SK-N-SH treated with all-trans-retinoic acid at 6 μM for 48 hours (cell line): ENCODE data around the gene BMP3.

Source experiments
- ATAC-seq: fragments of 200-7000 bp; cut with Tn5 transposase; 3 replicates; pipeline ENCODE4 v1.9.1; 2020; ENCODE audit warnings: mild to moderate bottlenecking, moderate library complexity
- CREB5 ChIP-seq: fragments of 250-450 bp; sonication (Bioruptor Pico); IDR thresholded peaks from 2 replicates; pipeline ENCODE4 v1.5.1; 2020; ENCODE audit warnings: low read depth, mild to moderate bottlenecking, moderate library complexity
- CSDC2 ChIP-seq: fragments of 250-450 bp; sonication (Bioruptor Pico); IDR thresholded peaks from 2 replicates; pipeline ENCODE4 v1.5.0; 2020; ENCODE audit warnings: mild to moderate bottlenecking, moderate library complexity
- CSRNP3 ChIP-seq: fragments of 250-450 bp; sonication (Bioruptor Pico); IDR thresholded peaks from 2 replicates; pipeline ENCODE4 v1.5.1; 2021; ENCODE audit warnings: mild to moderate bottlenecking, moderate library complexity
- ISL1 ChIP-seq: fragments of 250-450 bp; sonication (Bioruptor Pico); IDR thresholded peaks from 2 replicates; pipeline ENCODE4 v2.1.2; 2022; ENCODE audit warnings: mild to moderate bottlenecking, moderate library complexity
- OSR1 ChIP-seq: fragments of 250-450 bp; sonication (Bioruptor Pico); IDR thresholded peaks from 2 replicates; pipeline ENCODE4 v1.8.0; 2022; ENCODE audit warnings: moderate library complexity, mild to moderate bottlenecking, inconsistent platforms
- PATZ1 ChIP-seq: fragments of 250-450 bp; sonication (Bioruptor Pico); IDR thresholded peaks from 2 replicates; pipeline ENCODE4 v1.8.0; 2020; ENCODE audit warnings: mild to moderate bottlenecking, moderate library complexity, borderline replicate concordance
- POU6F1 ChIP-seq: fragments of 250-450 bp; sonication (Bioruptor Pico); IDR thresholded peaks from 2 replicates; pipeline ENCODE4 v1.8.0; 2021; ENCODE audit warnings: low read depth, mild to moderate bottlenecking, moderate library complexity, borderline replicate concordance
- PPARA ChIP-seq: fragments of 250-450 bp; sonication (Bioruptor Pico); IDR thresholded peaks from 2 replicates; pipeline ENCODE4 v1.5.0; 2020; ENCODE audit warnings: mild to moderate bottlenecking, borderline replicate concordance
- RARB ChIP-seq: fragments of 250-450 bp; sonication (Bioruptor Pico); IDR thresholded peaks from 2 replicates; pipeline ENCODE4 v1.8.0; 2021; ENCODE audit warnings: mild to moderate bottlenecking, moderate library complexity
- SNAI2 ChIP-seq: fragments of 250-450 bp; sonication (Bioruptor Pico); IDR thresholded peaks from 2 replicates; pipeline ENCODE4 v1.5.0; 2020; ENCODE audit warnings: mild to moderate bottlenecking, moderate library complexity
- TCF4 ChIP-seq: fragments of 250-450 bp; sonication (Bioruptor Pico); IDR thresholded peaks from 2 replicates; pipeline ENCODE4 v1.8.0; 2021; ENCODE audit warnings: mild to moderate bottlenecking, moderate library complexity, borderline replicate concordance
- TOX ChIP-seq: fragments of 250-450 bp; sonication (Bioruptor Pico); IDR thresholded peaks from 2 replicates; pipeline ENCODE4 v1.8.0; 2021; ENCODE audit warnings: mild to moderate bottlenecking, moderate library complexity, borderline replicate concordance
- TSHZ2 ChIP-seq: fragments of 250-450 bp; sonication (Bioruptor Pico); IDR thresholded peaks from 2 replicates; pipeline ENCODE4 v1.5.0; 2020; ENCODE audit warnings: mild to moderate bottlenecking, moderate library complexity
- ZC3H10 ChIP-seq: fragments of 250-450 bp; sonication (Bioruptor Pico); IDR thresholded peaks from 2 replicates; pipeline ENCODE4 v1.5.1; 2021; ENCODE audit warnings: mild to moderate bottlenecking, moderate library complexity
- ZFP30 ChIP-seq: fragments of 450-650 bp; formaldehyde crosslinking; IDR thresholded peaks from 2 replicates; pipeline ENCODE4 v1.5.0; 2022; ENCODE audit warnings: mild to moderate bottlenecking, moderate library complexity
- ZNF565 ChIP-seq: fragments of 450-650 bp; formaldehyde crosslinking; conservative IDR thresholded peaks from 2 replicates; pipeline ENCODE4 v1.5.0; 2020; ENCODE audit warnings: low read depth, mild to moderate bottlenecking, moderate library complexity
- ZNF70 ChIP-seq: fragments of 450-650 bp; formaldehyde crosslinking; IDR thresholded peaks from 2 replicates; pipeline ENCODE4 v1.5.0; 2020; ENCODE audit warnings: mild to moderate bottlenecking, moderate library complexity

The BMP3 gene

GRCh38 chr4:81102107-81102506 is 71.6 kb downstream of the BMP3 start:
- ATAC-seq, result no peak
- no peak for TF ChIP-seq ZNF565
- no peak for TF ChIP-seq SNAI2 (CRISPR knock-in tag)
- TF ChIP-seq CSDC2 (CRISPR knock-in tag), result no peak
- no peak for TF ChIP-seq OSR1 (CRISPR knock-in tag)
- no peak for TF ChIP-seq PATZ1 (CRISPR knock-in tag)
- TF ChIP-seq ISL1 (CRISPR knock-in tag), result no peak
- TF ChIP-seq RARB (CRISPR knock-in tag), result no peak
- no peak for TF ChIP-seq POU6F1 (CRISPR knock-in tag)
- no peak for TF ChIP-seq ZFP30 (CRISPR knock-in tag)

- no peak for ATAC-seq
- TF ChIP-seq TOX (CRISPR knock-in tag) (no peak), PPARA (CRISPR knock-in tag) (no peak), ZNF70 (CRISPR knock-in tag) (no peak), ZNF565 (no peak), TCF4 (no peak), TSHZ2 (CRISPR knock-in tag) (no peak), CREB5 (CRISPR knock-in tag) (no peak), ZC3H10 (CRISPR knock-in tag) (no peak), ISL1 (CRISPR knock-in tag) (no peak), CSRNP3 (CRISPR knock-in tag) (no peak), PATZ1 (CRISPR knock-in tag) (no peak)
- TF ChIP-seq, all 23 proteins: peak for 0
Measured at GRCh38 chr4:81106150-81106549, 75.6 kb downstream of the BMP3 start.
